Hepatocyte (in vitro differentiated cells): ENCODE measurements around the gene RPL35. TPM values are rescaled to one million over a fixed set of nuclear protein-coding genes. Genes with fewer than 3 reads are reported as not detected.
A peak's percentile ranks its signal among the peaks of the same experiment; 100 is the strongest.

Source experiments
- DNase-seq: peaks from one replicate; pipeline ENCODE4 v3.0.0-alpha.2; 2016; ENCODE audit warnings: low spot score
- H2AFZ ChIP-seq: fragments of 200-600 bp; sonication (generic); 2 replicates; pipeline ENCODE4 v1.6.0; 2016; ENCODE audit warnings: antibody characterized with exemption, mild to moderate bottlenecking
- H3K27ac ChIP-seq: fragments of 200-600 bp; sonication (generic); 2 replicates; pipeline ENCODE4 v1.5.1; 2016; ENCODE audit warnings: mild to moderate bottlenecking
- H3K27me3 ChIP-seq: fragments of 200-600 bp; sonication (generic); 2 replicates; pipeline ENCODE4 v1.6.1; 2016
- H3K36me3 ChIP-seq: fragments of 200-600 bp; sonication (generic); replicated peaks from 2 replicates; pipeline ENCODE4 v1.5.1; 2016; ENCODE audit warnings: low read depth; ENCODE audit not compliant: insufficient read depth
- H3K4me1 ChIP-seq: fragments of 200-600 bp; sonication (generic); 2 replicates; pipeline ENCODE4 v1.5.1; 2016; ENCODE audit warnings: mild to moderate bottlenecking, moderate library complexity; ENCODE audit not compliant: insufficient read depth
- H3K4me2 ChIP-seq: fragments of 200-600 bp; sonication (generic); 2 replicates; pipeline ENCODE4 v1.6.0; 2016
- H3K4me3 ChIP-seq: fragments of 200-600 bp; sonication (generic); 2 replicates; pipeline ENCODE4 v1.5.1; 2016; ENCODE audit warnings: mild to moderate bottlenecking
- H3K79me2 ChIP-seq: fragments of 200-600 bp; sonication (generic); 2 replicates; pipeline ENCODE4 v1.6.0; 2017; ENCODE audit warnings: mild to moderate bottlenecking
- H3K9me2 ChIP-seq: fragments of 200-600 bp; sonication (generic); replicated peaks from 2 replicates; pipeline ENCODE4 v1.6.0; 2017; ENCODE audit warnings: mild to moderate bottlenecking; ENCODE audit not compliant: insufficient read depth
- H3K9me3 ChIP-seq: fragments of 200-600 bp; sonication (generic); 2 replicates; pipeline ENCODE4 v1.5.1; 2016; ENCODE audit warnings: low read depth, mild to moderate bottlenecking
- H4K20me1 ChIP-seq: fragments of 200-600 bp; sonication (generic); 2 replicates; pipeline ENCODE4 v1.6.0; 2016; ENCODE audit warnings: mild to moderate bottlenecking; ENCODE audit not compliant: insufficient read depth, poor library complexity, severe bottlenecking
- CTCF ChIP-seq: fragments of 200-600 bp; sonication (generic); IDR thresholded peaks from 2 replicates; pipeline ENCODE4 v1.5.1; 2016; ENCODE audit warnings: antibody characterized with exemption, mild to moderate bottlenecking; ENCODE audit not compliant: poor library complexity
- EZH2 ChIP-seq: fragments of 200-600 bp; sonication (generic); IDR thresholded peaks from 2 replicates; pipeline ENCODE4 v1.6.1; 2016; ENCODE audit warnings: antibody characterized with exemption, mild to moderate bottlenecking, borderline replicate concordance
- EZH2phosphoT487 ChIP-seq: fragments of 200-600 bp; sonication (generic); IDR thresholded peaks from one replicate; pipeline ENCODE4 v1.6.1; 2018; ENCODE audit warnings: antibody characterized with exemption, mild to moderate bottlenecking, low read depth, moderate library complexity; ENCODE audit not compliant: unreplicated experiment, severe bottlenecking
- WGBS: methylation state at CpG from one replicate; pipeline ENCODE4 v1.1.6; 2016; ENCODE audit warnings: low lambda C conversion rate; ENCODE audit errors: missing lambda C conversion rate; 5-methylcytosine and 5-hydroxymethylcytosine counted together
- polyA plus RNA-seq: library from polyadenylated mRNA; unstranded; fragments of >200 nt; fragmentation: Nextera tagmentation; extraction: Ambion mirVana; gene quantifications from 2 replicates; pipeline ENCODE4 v1.2.1, GENCODE V29; 2016
- total RNA-seq: library from RNA; depleted of rRNA; stranded (reverse); fragments of >200 nt; gene quantifications from 2 replicates; pipeline ENCODE4 v1.2.3, GENCODE V29; 2014

RPL35 gene
- total and polyA plus RNA-seq, 2 experiments from 2014 or later, result 927 to 1,257 TPM

GRCh38 chr9:124814164-124814535, 47.6 kb downstream of the RPL35 start:
- H3K4me1 ChIP-seq, result peaks cover 39% of the 10 kb centered on the region
- DNase-seq, result no peak
- 92% methylated on average over 5 of the region's 5 CpGs for WGBS
- no peak overlapping the region for H3K4me2 ChIP-seq
- TF ChIP-seq EZH2phosphoT487, result no peak
- TF ChIP-seq CTCF, result no peak
- no peak for TF ChIP-seq EZH2
- no peak overlapping the region for H3K4me3 ChIP-seq
- no peak overlapping the region for H2AFZ ChIP-seq
- H4K20me1 ChIP-seq, result no peaks in the 10 kb centered on the region
- no peaks in the 10 kb centered on the region for H3K79me2 ChIP-seq
- no peaks in the 10 kb centered on the region for H3K36me3 ChIP-seq
- no peak overlapping the region for H3K27ac ChIP-seq
- H3K9me2 ChIP-seq, result no peaks in the 10 kb centered on the region
- H3K9me3 ChIP-seq, result no peaks in the 10 kb centered on the region
- H3K27me3 ChIP-seq, result no peaks in the 10 kb centered on the region

GRCh38 chr9:124813501-124814163, 48.1 kb downstream of the RPL35 start:
- H4K20me1 ChIP-seq, result no peaks in the 10 kb centered on the region
- H2AFZ ChIP-seq, result no peak overlapping the region
- H3K4me2 ChIP-seq, result no peak overlapping the region
- no peak for TF ChIP-seq EZH2
- H3K79me2 ChIP-seq, result no peaks in the 10 kb centered on the region
- H3K4me1 ChIP-seq, result peaks cover 33% of the 10 kb centered on the region
- no peaks in the 10 kb centered on the region for H3K9me2 ChIP-seq
- no peaks in the 10 kb centered on the region for H3K9me3 ChIP-seq
- no peaks in the 10 kb centered on the region for H3K27me3 ChIP-seq
- no peak overlapping the region for H3K4me3 ChIP-seq
- DNase-seq, result no peak
- H3K27ac ChIP-seq, result peak overlapping the region; percentile 9
- WGBS, result 67% methylated on average over 11 of the region's 11 CpGs
- H3K36me3 ChIP-seq, result no peaks in the 10 kb centered on the region

DNA sequence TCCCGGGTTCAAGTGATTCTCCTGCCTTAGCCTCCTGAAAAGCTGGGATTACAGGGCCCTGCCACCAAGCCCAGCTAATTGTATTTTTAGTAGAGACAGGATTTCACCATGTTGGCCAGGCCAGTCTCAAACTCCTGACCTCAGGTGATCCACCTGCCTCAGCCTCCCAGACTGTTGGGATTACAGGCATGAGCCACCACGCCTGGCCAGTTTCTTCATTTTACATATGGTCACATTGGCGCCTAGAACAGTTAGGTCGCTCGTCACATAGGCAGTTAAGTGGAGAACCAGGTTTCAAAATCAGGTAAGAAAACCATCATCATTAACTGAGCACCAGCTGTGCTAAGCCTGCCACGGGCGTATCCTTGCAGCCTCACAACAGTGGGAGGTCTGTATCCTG, 48.7 kb downstream of the RPL35 start:
- no peak for DNase-seq
- no peak overlapping the region for H3K4me3 ChIP-seq
- TF ChIP-seq EZH2 (no peak), CTCF (no peak), EZH2phosphoT487 (no peak)
- no peak overlapping the region for H2AFZ ChIP-seq
- WGBS, result 85% methylated on average over 7 of the region's 7 CpGs
- H3K9me2 ChIP-seq, result no peaks in the 10 kb centered on the region
- H3K27me3 ChIP-seq, result no peaks in the 10 kb centered on the region
- H4K20me1 ChIP-seq, result no peaks in the 10 kb centered on the region
- peaks cover 28% of the 10 kb centered on the region for H3K4me1 ChIP-seq
- H3K79me2 ChIP-seq, result no peaks in the 10 kb centered on the region
- no peaks in the 10 kb centered on the region for H3K9me3 ChIP-seq
- peak overlapping the region; percentile 77 for H3K27ac ChIP-seq
- no peaks in the 10 kb centered on the region for H3K36me3 ChIP-seq
- H3K4me2 ChIP-seq, result no peak overlapping the region

DNA sequence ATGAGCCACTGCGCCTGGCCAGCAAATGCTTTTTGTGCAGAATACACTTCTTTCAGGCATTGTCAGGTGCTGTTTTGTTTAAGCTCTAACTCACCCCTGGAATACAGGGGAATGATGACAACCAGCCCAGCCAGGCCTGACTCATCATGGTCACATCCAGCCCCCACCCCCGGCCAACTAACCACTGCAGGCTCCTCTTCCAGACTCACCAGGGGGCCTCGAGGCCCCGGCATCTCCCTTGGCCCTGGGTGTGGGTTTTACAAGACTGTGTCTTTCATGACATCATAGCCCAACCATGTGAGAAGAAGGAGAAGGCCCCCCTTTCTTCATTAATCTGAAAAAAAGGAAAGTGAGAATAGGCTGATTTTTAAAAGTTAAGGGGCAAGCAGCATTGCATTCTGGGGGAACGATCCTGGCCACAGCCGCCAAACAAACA, 49.3 kb downstream of the RPL35 start:
- Histone ChIP-seq H3K27ac (peak overlapping the region; percentile 91), H3K4me1 (peaks cover 28% of the 10 kb centered on the region), H3K4me3 (no peak overlapping the region), H4K20me1 (no peaks in the 10 kb centered on the region), H3K9me2 (no peaks in the 10 kb centered on the region), H3K36me3 (no peaks in the 10 kb centered on the region), H2AFZ (no peak overlapping the region), H3K4me2 (no peak overlapping the region), H3K9me3 (no peaks in the 10 kb centered on the region), H3K79me2 (no peaks in the 10 kb centered on the region), H3K27me3 (no peaks in the 10 kb centered on the region)
- 52% methylated on average over 6 of the region's 6 CpGs for WGBS
- peak; percentile 86 for DNase-seq
- TF ChIP-seq EZH2phosphoT487 (no peak), EZH2 (no peak)
